ENCODE measurements around the gene TBCD. TPM values are rescaled to one million over a fixed set of nuclear protein-coding genes. Genes with fewer than 3 reads are reported as not detected.

The TBCD gene
- total RNA-seq, 1 donor from 2014 or later = 84.8 TPM

DNA sequence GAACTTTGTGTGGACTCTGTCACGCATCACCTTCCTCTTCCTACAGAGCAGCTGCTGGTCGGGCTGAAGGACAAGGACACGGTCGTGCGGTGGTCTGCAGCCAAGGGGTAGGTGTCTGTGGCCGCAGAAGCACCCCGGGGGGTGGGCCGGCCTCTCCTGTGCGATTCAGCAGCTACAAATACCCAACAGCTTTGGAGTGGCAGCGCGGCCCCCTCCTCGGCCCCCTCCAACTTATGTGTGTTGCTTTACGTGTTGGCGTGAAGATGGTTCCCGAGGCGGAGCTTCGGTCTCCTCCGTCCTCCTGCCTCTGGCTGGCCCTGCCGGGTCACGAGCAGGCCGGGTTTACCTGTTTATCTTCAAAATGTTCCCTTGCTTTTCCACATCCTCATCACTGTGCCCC lies 55.7 kb downstream of the TBCD start:
- Histone ChIP-seq H3K4me1 (no peaks in the 10 kb centered on the region), H3K27ac (no peak overlapping the region), H3K9me3 (no peaks in the 10 kb centered on the region), H3K27me3 (ENCODE audit: low read depth) (no peaks in the 10 kb centered on the region), H3K36me3 (peaks cover 52% of the 10 kb centered on the region), H3K4me3 (no peak overlapping the region)
- ATAC-seq (no peak), DNase-seq (no peak)
- intact Hi-C loops (cut with DNase I) = no loop called here
- TF ChIP-seq, protein P1, sequence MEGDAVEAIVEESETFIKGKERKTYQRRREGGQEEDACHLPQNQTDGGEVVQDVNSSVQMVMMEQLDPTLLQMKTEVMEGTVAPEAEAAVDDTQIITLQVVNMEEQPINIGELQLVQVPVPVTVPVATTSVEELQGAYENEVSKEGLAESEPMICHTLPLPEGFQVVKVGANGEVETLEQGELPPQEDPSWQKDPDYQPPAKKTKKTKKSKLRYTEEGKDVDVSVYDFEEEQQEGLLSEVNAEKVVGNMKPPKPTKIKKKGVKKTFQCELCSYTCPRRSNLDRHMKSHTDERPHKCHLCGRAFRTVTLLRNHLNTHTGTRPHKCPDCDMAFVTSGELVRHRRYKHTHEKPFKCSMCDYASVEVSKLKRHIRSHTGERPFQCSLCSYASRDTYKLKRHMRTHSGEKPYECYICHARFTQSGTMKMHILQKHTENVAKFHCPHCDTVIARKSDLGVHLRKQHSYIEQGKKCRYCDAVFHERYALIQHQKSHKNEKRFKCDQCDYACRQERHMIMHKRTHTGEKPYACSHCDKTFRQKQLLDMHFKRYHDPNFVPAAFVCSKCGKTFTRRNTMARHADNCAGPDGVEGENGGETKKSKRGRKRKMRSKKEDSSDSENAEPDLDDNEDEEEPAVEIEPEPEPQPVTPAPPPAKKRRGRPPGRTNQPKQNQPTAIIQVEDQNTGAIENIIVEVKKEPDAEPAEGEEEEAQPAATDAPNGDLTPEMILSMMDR (IDR thresholded peaks at IDR 0.05) = no peak

DNA sequence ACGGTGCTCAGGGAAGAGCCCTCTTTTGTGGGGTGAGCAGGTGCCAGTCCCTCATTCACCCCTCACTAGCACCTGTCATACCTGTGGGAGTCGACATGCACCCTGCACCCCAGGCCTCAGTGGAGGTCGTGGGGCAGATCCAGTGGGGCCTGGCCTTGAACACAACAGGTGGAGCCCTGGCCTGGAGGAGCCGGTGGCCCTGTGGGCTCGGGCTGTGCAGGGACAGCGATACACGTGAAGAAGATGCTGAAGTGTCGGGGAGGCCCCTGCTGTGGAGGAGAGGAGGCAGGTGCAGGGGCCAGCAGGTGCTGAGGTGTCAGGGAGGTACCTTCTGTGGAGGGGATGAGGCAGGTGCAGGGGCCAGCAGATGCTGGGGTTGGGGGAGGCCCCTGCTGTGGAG lies 56.1 kb downstream of the TBCD start:
- intact Hi-C loops (cut with DNase I) = no loop called here
- no peak overlapping the region for H3K4me3 ChIP-seq
- ATAC-seq = no peak
- peaks cover 52% of the 10 kb centered on the region for H3K36me3 ChIP-seq
- H3K27me3 ChIP-seq (ENCODE audit: low read depth) = no peaks in the 10 kb centered on the region
- no peak overlapping the region for H3K27ac ChIP-seq
- H3K4me1 ChIP-seq = no peaks in the 10 kb centered on the region
- TF ChIP-seq, protein P1 (IDR thresholded peaks at IDR 0.05) = no peak
- DNase-seq = no peak
- no peaks in the 10 kb centered on the region for H3K9me3 ChIP-seq

DNA sequence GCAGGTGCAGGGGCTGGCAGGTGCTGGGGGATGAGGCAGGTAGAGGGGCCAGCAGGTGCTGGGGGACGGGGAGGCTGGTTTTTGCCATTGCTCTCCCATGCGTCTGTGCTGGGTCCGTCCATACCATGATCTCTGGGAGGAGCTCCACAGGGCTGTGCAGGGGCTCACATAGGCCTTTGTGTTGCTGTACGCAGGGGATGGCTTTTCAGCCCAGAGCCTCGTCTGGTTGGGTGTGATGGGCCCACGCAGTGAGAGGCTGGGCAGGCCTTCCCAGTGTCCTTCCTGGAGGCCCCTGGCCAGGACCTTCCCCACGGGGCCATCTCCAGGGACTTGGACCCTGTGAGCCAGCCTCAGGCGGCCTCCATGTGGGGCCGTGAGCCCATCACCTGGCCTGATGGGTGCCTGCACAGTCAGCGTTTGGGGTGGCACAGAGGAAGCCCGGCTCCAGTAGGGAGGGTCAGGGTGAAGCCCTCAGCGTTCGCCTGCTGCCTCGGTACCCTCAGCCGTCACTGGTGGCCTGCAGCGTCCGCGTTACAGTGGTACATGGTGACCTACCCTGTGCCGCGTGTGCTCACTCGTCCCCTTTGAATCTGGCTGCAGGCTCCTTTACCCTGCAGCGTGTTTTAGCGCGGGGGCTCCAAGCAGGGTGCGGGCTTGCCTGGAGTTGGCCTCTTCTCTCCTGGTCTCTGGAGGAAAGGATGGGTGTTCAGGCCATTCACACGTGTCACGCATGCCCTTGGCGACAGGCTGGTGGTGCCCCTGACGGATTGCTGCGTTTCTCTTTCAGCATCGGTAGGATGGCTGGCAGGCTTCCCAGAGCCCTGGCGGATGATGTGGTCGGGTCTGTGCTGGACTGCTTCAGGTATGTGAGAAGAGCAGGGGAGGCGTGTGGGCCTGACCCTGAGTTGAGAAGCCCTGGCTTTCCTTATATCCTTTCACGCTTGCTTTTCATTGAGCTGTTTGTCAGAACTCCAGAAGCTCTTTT lies 57.3 kb downstream of the TBCD start:
- H3K27me3 ChIP-seq (ENCODE audit: low read depth) = no peaks in the 10 kb centered on the region
- H3K4me1 ChIP-seq = no peaks in the 10 kb centered on the region
- peaks cover 63% of the 10 kb centered on the region for H3K36me3 ChIP-seq
- no peak for ATAC-seq
- intact Hi-C loops (cut with DNase I) = no loop called here
- no peak for DNase-seq
- H3K4me3 ChIP-seq = no peak overlapping the region
- no peaks in the 10 kb centered on the region for H3K9me3 ChIP-seq
- TF ChIP-seq, protein P1 (IDR thresholded peaks at IDR 0.05) = no peak
- no peak overlapping the region for H3K27ac ChIP-seq

DNA sequence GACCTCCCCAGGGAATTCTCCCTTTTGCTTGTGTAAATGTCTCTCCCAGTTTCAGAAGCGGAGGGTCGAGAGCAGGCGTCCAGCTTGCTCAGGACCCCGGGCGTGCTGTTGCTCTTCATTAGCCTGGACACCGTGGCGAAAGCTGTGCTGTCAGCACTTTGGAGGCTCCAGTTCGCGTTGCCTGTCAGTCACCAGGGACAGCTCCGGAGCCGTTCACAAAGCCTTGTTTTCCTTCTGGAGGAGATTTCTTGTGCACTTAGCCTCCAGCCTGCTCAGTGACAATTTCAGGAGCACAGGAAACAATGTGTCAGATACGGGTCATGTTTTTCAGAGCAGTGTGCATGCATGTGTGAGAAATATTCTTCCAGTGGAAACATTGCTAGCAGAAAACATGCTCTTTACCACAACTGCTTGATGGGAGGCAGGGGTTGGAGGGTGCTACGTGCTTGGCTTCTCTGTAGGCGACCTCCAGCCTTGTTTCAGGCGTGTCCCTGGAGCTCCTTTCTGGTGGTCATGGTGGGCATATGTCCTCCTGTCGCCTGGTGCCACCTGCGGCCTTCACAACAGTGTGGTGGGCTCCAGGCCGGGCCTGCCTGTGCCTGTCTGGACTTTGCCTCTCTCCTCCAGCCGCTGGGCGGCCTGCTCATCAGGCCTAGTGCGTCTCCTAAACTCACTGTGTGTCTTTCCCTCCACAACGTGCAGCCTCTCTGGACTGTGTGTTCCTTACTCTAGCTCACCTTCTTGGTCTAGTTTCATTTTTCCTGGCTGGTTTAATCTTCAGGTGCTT lies 59.0 kb downstream of the TBCD start:
- no peak overlapping the region for H3K27ac ChIP-seq
- H3K4me3 ChIP-seq = no peak overlapping the region
- no peak for DNase-seq
- no peaks in the 10 kb centered on the region for H3K27me3 ChIP-seq (ENCODE audit: low read depth)
- intact Hi-C loops (cut with DNase I) = no loop called here
- ATAC-seq = no peak
- H3K36me3 ChIP-seq = peaks cover 66% of the 10 kb centered on the region
- peaks cover 7% of the 10 kb centered on the region for H3K4me1 ChIP-seq
- H3K9me3 ChIP-seq = no peaks in the 10 kb centered on the region
- TF ChIP-seq, protein P1 (IDR thresholded peaks at IDR 0.05) = no peak

DNA sequence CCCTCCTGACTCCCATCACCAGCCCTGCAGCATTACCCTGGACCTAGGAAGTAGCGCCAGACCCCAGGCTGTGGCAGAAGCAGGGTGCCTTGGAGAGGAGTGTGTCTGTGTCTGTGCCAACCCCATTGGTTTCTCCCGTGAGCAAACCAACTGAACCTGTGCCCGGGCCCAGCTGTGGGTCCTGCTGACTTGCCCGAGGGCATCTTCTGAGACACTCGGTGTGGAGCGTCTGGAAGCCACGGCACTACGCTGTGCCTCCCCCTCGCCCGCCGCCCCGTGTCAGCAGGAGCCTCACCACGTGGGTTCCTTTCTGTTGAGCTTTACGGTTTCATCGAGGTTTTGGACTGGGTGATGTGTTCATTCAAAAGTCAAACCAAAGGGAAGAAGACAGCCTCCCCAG lies 60.2 kb downstream of the TBCD start:
- Histone ChIP-seq H3K4me1 (peaks cover 7% of the 10 kb centered on the region), H3K36me3 (peaks cover 53% of the 10 kb centered on the region), H3K27me3 (ENCODE audit: low read depth) (no peaks in the 10 kb centered on the region), H3K27ac (no peak overlapping the region), H3K4me3 (no peak overlapping the region), H3K9me3 (no peaks in the 10 kb centered on the region)
- intact Hi-C loops (cut with DNase I) = no loop called here
- ATAC-seq = no peak
- TF ChIP-seq, protein P1 (IDR thresholded peaks at IDR 0.05) = no peak
- DNase-seq = no peak

All from lower lobe of right lung (tissue), 2 donors.